Sigmoid colon (tissue), 4 donors: Measurements from ENCODE around the gene OR8S1.

ENCODE experiments used
- EP300 ChIP-seq, 4 donors: sonication (generic); formaldehyde crosslinking; IDR thresholded peaks; one replicate each; pipeline ENCODE4 v1.6.1; 2017; ENCODE audit warnings: antibody characterized with exemption in 4 of 4
- TF ChIP-seq, protein P1 (sequence below), 4 experiments: fragments of 450-650 bp in 3 of 4; fragments of 200-600 bp in 1 of 4; IDR thresholded peaks; one replicate each; pipeline ENCODE4 v1.5.1; 2016 to 2019; ENCODE audit warnings: antibody characterized with exemption in 4 of 4, mild to moderate bottlenecking in 3 of 4, moderate library complexity in 2 of 4

DNA sequence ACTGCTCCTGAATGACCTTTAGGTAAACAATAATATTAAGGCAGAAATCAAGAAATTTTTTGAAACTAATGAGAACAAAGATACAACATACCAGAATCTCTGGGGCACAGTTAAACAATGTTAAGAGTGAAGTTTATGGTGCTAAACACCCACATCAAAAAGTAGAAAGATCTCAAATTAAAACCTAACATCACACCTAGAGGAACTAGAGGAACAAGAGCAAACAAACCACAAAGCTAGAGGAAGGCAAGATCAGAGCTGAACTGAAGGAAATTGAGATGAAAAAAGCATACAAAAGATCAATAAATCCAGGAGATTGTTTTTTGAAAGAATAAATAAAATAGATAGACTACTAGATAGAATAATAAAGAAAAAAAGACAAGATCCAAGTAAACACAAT is 7.2 kb downstream of the OR8S1 start:
- TF ChIP-seq, protein P1, sequence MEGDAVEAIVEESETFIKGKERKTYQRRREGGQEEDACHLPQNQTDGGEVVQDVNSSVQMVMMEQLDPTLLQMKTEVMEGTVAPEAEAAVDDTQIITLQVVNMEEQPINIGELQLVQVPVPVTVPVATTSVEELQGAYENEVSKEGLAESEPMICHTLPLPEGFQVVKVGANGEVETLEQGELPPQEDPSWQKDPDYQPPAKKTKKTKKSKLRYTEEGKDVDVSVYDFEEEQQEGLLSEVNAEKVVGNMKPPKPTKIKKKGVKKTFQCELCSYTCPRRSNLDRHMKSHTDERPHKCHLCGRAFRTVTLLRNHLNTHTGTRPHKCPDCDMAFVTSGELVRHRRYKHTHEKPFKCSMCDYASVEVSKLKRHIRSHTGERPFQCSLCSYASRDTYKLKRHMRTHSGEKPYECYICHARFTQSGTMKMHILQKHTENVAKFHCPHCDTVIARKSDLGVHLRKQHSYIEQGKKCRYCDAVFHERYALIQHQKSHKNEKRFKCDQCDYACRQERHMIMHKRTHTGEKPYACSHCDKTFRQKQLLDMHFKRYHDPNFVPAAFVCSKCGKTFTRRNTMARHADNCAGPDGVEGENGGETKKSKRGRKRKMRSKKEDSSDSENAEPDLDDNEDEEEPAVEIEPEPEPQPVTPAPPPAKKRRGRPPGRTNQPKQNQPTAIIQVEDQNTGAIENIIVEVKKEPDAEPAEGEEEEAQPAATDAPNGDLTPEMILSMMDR (IDR thresholded peaks at IDR 0.05): no peak
- no peak for TF ChIP-seq EP300 (IDR thresholded peaks at IDR 0.05)
